ENCODE data around the gene NACC2.

The NACC2 gene

GRCh38 chr9:136047775-136048559 is 47.1 kb downstream of the NACC2 start:
- DNase-seq (ENCODE audit: low read depth) = no peak
- no peak overlapping the region for H3K4me3 ChIP-seq (ENCODE audit: control insufficient read depth, low read depth, low read length)
- TF ChIP-seq CTCF (conservative IDR thresholded peaks at IDR 0.05; ENCODE audit: control insufficient read depth, insufficient read depth, low read depth, low read length) = no peak

- no peak for DNase-seq (ENCODE audit: low read depth)
- H3K4me3 ChIP-seq (ENCODE audit: control insufficient read depth, low read depth, low read length) = no peak overlapping the region
- TF ChIP-seq CTCF (conservative IDR thresholded peaks at IDR 0.05; ENCODE audit: control insufficient read depth, insufficient read depth, low read depth, low read length) = no peak
Observed at GRCh38 chr9:136047076-136047774, 47.9 kb downstream of the NACC2 start.

GRCh38 chr9:136046554-136046920 is 48.6 kb downstream of the NACC2 start:
- TF ChIP-seq CTCF (conservative IDR thresholded peaks at IDR 0.05; ENCODE audit: control insufficient read depth, insufficient read depth, low read depth, low read length) = no peak
- no peak overlapping the region for H3K4me3 ChIP-seq (ENCODE audit: control insufficient read depth, low read depth, low read length)
- DNase-seq (ENCODE audit: low read depth) = no peak

- DNase-seq (ENCODE audit: low read depth) = peak; percentile 50
- no peak overlapping the region for H3K4me3 ChIP-seq (ENCODE audit: control insufficient read depth, low read depth, low read length)
- no peak for TF ChIP-seq CTCF (conservative IDR thresholded peaks at IDR 0.05; ENCODE audit: control insufficient read depth, insufficient read depth, low read depth, low read length)
Observed at GRCh38 chr9:136045595-136046553, 49.2 kb downstream of the NACC2 start.

GRCh38 chr9:136044971-136045594 is 50.0 kb downstream of the NACC2 start:
- no peak overlapping the region for H3K4me3 ChIP-seq (ENCODE audit: control insufficient read depth, low read depth, low read length)
- no peak for TF ChIP-seq CTCF (conservative IDR thresholded peaks at IDR 0.05; ENCODE audit: control insufficient read depth, insufficient read depth, low read depth, low read length)
- no peak for DNase-seq (ENCODE audit: low read depth)

Measured in fibroblast of mammary gland (primary cell).